Keratinocyte (primary cell): ENCODE measurements around the gene NR6A1. TPM values are rescaled to one million over a fixed set of nuclear protein-coding genes. Genes with fewer than 3 reads are reported as not detected.

Experiments
- DNase-seq: peaks from one replicate; pipeline ENCODE4 v3.0.0-alpha.2; 2011; ENCODE audit warnings: low read depth, missing footprints, low spot score
- FAIRE-seq: peaks from 2 replicates; lab custom pipeline; 2011; peaks lifted over from hg19 to GRCh38; lab: Jason Lieb, UNC
- H2AFZ ChIP-seq: 2 replicates; pipeline ENCODE4 v1.6.0; 2012; ENCODE audit warnings: low read length, control low read depth, inconsistent platforms; ENCODE audit not compliant: control insufficient read depth
- H3K27ac ChIP-seq: 2 replicates; pipeline ENCODE4 v1.5.1; 2011; ENCODE audit warnings: low read length; ENCODE audit not compliant: control insufficient read depth, insufficient read depth
- H3K27me3 ChIP-seq: 3 replicates; pipeline ENCODE4 v1.6.0; 2011; ENCODE audit warnings: low read length; ENCODE audit not compliant: control insufficient read depth, insufficient read depth; ENCODE audit errors: extremely low read depth
- H3K36me3 ChIP-seq, 2 experiments: 2 replicates in 1 of 2; 3 replicates in 1 of 2; pipeline ENCODE4 v1.5.1; 2011; ENCODE audit warnings: low read length in 2 of 2, mild to moderate bottlenecking in 1 of 2; ENCODE audit not compliant: control insufficient read depth in 2 of 2, insufficient read depth in 2 of 2; ENCODE audit errors: extremely low read depth in 1 of 2
- H3K4me1 ChIP-seq: 3 replicates; pipeline ENCODE4 v1.5.1; 2011; ENCODE audit warnings: low read length; ENCODE audit not compliant: control insufficient read depth, insufficient read depth; ENCODE audit errors: extremely low read depth
- H3K4me2 ChIP-seq: 3 replicates; pipeline ENCODE4 v1.6.0; 2011; ENCODE audit warnings: low read depth, low read length; ENCODE audit not compliant: control insufficient read depth, insufficient read depth; ENCODE audit errors: extremely low read depth
- H3K4me3 ChIP-seq, 3 experiments: fragments of 200-600 bp in 1 of 3; sonication (generic) in 1 of 3; 2 replicates in 2 of 3; 3 replicates in 1 of 3; pipeline ENCODE4 v1.5.1; 2011 to 2016; ENCODE audit warnings: low read length in 3 of 3, mild to moderate bottlenecking in 3 of 3, control low read depth in 2 of 3, inconsistent platforms in 1 of 3, low read depth in 1 of 3, mixed read lengths in 1 of 3, mixed run types in 1 of 3, moderate library complexity in 1 of 3; ENCODE audit not compliant: control insufficient read depth in 2 of 3, insufficient read depth in 2 of 3; ENCODE audit errors: extremely low read depth in 1 of 3
- H3K79me2 ChIP-seq: 2 replicates; pipeline ENCODE4 v1.6.0; 2012; ENCODE audit warnings: low read length; ENCODE audit not compliant: control insufficient read depth, insufficient read depth
- H3K9ac ChIP-seq: 3 replicates; pipeline ENCODE4 v1.6.0; 2011; ENCODE audit warnings: low read length; ENCODE audit not compliant: control insufficient read depth, insufficient read depth; ENCODE audit errors: extremely low read depth
- H3K9me1 ChIP-seq: 3 replicates; pipeline ENCODE4 v1.6.0; 2011; ENCODE audit warnings: low read length; ENCODE audit not compliant: control insufficient read depth, insufficient read depth; ENCODE audit errors: extremely low read depth
- H3K9me3 ChIP-seq: 2 replicates; pipeline ENCODE4 v1.5.1; 2012; ENCODE audit warnings: low read depth, low read length; ENCODE audit not compliant: control insufficient read depth
- H4K20me1 ChIP-seq: 3 replicates; pipeline ENCODE4 v1.6.0; 2011; ENCODE audit warnings: low read length; ENCODE audit not compliant: control insufficient read depth, insufficient read depth; ENCODE audit errors: extremely low read depth
- EZH2 ChIP-seq: IDR thresholded peaks from one replicate; pipeline ENCODE4 v1.6.1; 2012; ENCODE audit warnings: inconsistent platforms, mild to moderate bottlenecking, low read length, moderate library complexity
- dilution Hi-C: fragments of 300-500 bp; cut with MboI; formaldehyde crosslinking; loops from one replicate; pipeline ENCODE4 v1.7.0; 2020; ENCODE audit warnings: low sequenced_read_pairs; ENCODE audit not compliant: extremely low pct_ligation_motif_present
- polyA plus RNA-seq, 5 experiments: library from polyadenylated mRNA; depleted of rRNA in 3 of 5; stranded (reverse) in 3 of 5; stranded (forward) in 1 of 5; unstranded in 1 of 5; fragments of >200 nt; gene quantifications; 1 replicate in 1 of 5; 2 replicates in 3 of 5; 3 replicates in 1 of 5; pipeline versions ENCODE4 v1.2.1 to v1.2.3, GENCODE V29; 2011 to 2012; ENCODE audit warnings: missing spikeins in 2 of 5, low read depth in 1 of 5, low replicate concordance in 1 of 5
- TF ChIP-seq, protein P1 (sequence below), 3 experiments: IDR thresholded peaks in 1 of 3; conservative IDR thresholded peaks in 1 of 3; optimal IDR thresholded peaks in 1 of 3; 2 replicates in 2 of 3; 3 replicates in 1 of 3; pipeline versions ENCODE3 to v1.5.1; 2011; ENCODE audit warnings: low read length in 3 of 3, mild to moderate bottlenecking in 3 of 3, moderate library complexity in 2 of 3, control low read depth in 1 of 3, inconsistent platforms in 1 of 3; ENCODE audit not compliant: insufficient read depth in 2 of 3; ENCODE audit errors: extremely low read depth in 1 of 3

The NR6A1 gene
- polyA plus RNA-seq, 1 donor (not counting 4 experiments of a cell fraction or from before 2014, with no cell fraction given) = 1.8 TPM

DNA sequence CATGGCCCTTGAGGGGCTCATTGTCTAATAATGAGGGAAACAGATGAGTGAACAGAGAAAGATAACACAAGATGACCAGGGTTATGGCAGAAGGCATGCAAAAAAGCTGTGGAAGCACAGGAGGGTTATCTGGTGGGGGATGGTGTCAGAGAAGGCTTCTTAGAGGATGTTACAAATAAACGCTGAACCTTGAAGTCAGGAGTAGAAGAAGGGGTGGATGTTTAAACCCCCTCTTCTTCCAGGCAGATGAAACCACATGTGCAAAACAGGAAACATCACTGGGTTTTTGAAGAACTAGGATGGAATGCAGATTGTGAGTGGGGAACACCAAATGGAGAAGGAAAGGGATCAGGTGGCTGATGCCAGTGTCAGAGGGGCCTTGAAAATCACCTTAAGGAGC, 222.1 kb downstream of the NR6A1 start:
- no peak for FAIRE-seq
- Histone ChIP-seq H2AFZ (no peak overlapping the region), H3K36me3 (no peaks in the 10 kb centered on the region), H3K9me3 (no peaks in the 10 kb centered on the region), H3K9me1 (no peaks in the 10 kb centered on the region), H3K27ac (no peak overlapping the region), H3K9ac (no peak overlapping the region), H4K20me1 (no peaks in the 10 kb centered on the region), H3K79me2 (no peaks in the 10 kb centered on the region), H3K27me3 (no peaks in the 10 kb centered on the region), H3K4me2 (no peak overlapping the region), H3K4me3 (no peak overlapping the region), H3K4me1 (peaks cover 16% of the 10 kb centered on the region)
- DNase-seq = no peak
- dilution Hi-C loops = loop anchor here (25.0 kb wide), 1 partner anchor 162 kb away; no protein-coding TSS in a partner anchor
- TF ChIP-seq, protein P1, sequence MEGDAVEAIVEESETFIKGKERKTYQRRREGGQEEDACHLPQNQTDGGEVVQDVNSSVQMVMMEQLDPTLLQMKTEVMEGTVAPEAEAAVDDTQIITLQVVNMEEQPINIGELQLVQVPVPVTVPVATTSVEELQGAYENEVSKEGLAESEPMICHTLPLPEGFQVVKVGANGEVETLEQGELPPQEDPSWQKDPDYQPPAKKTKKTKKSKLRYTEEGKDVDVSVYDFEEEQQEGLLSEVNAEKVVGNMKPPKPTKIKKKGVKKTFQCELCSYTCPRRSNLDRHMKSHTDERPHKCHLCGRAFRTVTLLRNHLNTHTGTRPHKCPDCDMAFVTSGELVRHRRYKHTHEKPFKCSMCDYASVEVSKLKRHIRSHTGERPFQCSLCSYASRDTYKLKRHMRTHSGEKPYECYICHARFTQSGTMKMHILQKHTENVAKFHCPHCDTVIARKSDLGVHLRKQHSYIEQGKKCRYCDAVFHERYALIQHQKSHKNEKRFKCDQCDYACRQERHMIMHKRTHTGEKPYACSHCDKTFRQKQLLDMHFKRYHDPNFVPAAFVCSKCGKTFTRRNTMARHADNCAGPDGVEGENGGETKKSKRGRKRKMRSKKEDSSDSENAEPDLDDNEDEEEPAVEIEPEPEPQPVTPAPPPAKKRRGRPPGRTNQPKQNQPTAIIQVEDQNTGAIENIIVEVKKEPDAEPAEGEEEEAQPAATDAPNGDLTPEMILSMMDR (optimal IDR thresholded peaks at IDR 0.05 in 1 of 3, IDR thresholded peaks at IDR 0.05 in 1 of 3, conservative IDR thresholded peaks at IDR 0.05 in 1 of 3; ENCODE audit: extremely low read depth in 1 of 3, insufficient read depth in 2 of 3, low read length in 3 of 3) = no peak
- no peak for TF ChIP-seq EZH2

DNA sequence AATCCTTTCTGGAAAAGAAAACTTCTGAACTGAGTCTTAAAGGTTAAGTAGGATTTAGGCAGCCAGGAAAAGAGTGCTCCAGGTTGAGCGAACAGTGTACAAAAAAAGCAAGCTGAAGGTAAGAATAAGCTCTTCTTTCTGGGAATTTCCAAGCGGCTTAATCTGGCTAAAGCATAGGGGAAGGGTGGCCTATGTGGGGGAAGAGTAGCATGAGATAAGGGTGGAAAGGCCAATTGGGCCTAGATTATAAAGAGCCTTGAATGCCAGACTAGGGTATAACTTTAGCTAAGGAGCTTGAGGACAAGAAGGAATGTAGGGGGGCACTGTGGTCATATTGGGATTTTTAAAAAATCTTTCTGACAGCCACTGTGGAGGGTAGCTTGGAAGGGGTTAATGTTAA, 226.6 kb downstream of the NR6A1 start:
- no peaks in the 10 kb centered on the region for H3K27me3 ChIP-seq
- H3K27ac ChIP-seq = no peak overlapping the region
- H3K4me3 ChIP-seq = no peak overlapping the region
- no peaks in the 10 kb centered on the region for H3K9me3 ChIP-seq
- no peaks in the 10 kb centered on the region for H3K9me1 ChIP-seq
- no peaks in the 10 kb centered on the region for H3K36me3 ChIP-seq
- DNase-seq = no peak
- TF ChIP-seq, protein P1 (optimal IDR thresholded peaks at IDR 0.05 in 1 of 3, IDR thresholded peaks at IDR 0.05 in 1 of 3, conservative IDR thresholded peaks at IDR 0.05 in 1 of 3; ENCODE audit: extremely low read depth in 1 of 3, insufficient read depth in 2 of 3, low read length in 3 of 3) = no peak
- no peak for TF ChIP-seq EZH2
- no peak overlapping the region for H3K4me2 ChIP-seq
- H2AFZ ChIP-seq = no peak overlapping the region
- H4K20me1 ChIP-seq = no peaks in the 10 kb centered on the region
- FAIRE-seq = no peak
- no peaks in the 10 kb centered on the region for H3K4me1 ChIP-seq
- no peaks in the 10 kb centered on the region for H3K79me2 ChIP-seq
- dilution Hi-C loops = loop anchor here (25.0 kb wide), 1 partner anchor 157 kb away; no protein-coding TSS in a partner anchor
- no peak overlapping the region for H3K9ac ChIP-seq
